Measurements from ENCODE around the gene POLRMT.

POLRMT gene

GRCh38 chr19:571566-571974 lies 61.8 kb downstream of the POLRMT start:
- ChIA-PET POLR2A (interaction anchor here (1.5 kb wide), 1 partner anchor 133 kb away, joined by 3 read pairs; no protein-coding TSS in a partner anchor), CTCF (no interaction called here)
- peak; percentile 45 to 76 (median 66) for DNase-seq
- Histone ChIP-seq H3K4me3 (ENCODE audit: control insufficient read depth in 1 of 7, extremely low read depth in 1 of 7, insufficient read depth in 4 of 7, low read depth in 2 of 7, low read length in 6 of 7) (peak overlapping the region; percentile 41 to 93 (median 81)), H3K9me3 (ENCODE audit: control extremely low read depth in 1 of 5, control insufficient read depth in 4 of 5, insufficient read depth in 2 of 5, low read depth in 1 of 5, low read length in 4 of 5) (no peaks in the 10 kb centered on the region), H3K36me3 (ENCODE audit: control insufficient read depth in 4 of 4, insufficient read depth in 4 of 4, low read length in 3 of 4) (peaks cover 0 to 2% (median 0%) of the 10 kb centered on the region in 4 experiments), H3K27me3 (replicated peaks in 2 of 5; ENCODE audit: control insufficient read depth in 4 of 5, insufficient read depth in 5 of 5, low read length in 4 of 5) (no peaks in the 10 kb centered on the region), H3K27ac (ENCODE audit: insufficient read depth in 1 of 2, low read depth in 1 of 2, low read length in 2 of 2, poor library complexity in 1 of 2, severe bottlenecking in 2 of 2) (peak overlapping the region; percentile 58 to 90), H3K4me1 (ENCODE audit: control extremely low read depth in 1 of 4, control insufficient read depth in 4 of 4, insufficient read depth in 4 of 4, low read length in 3 of 4) (peaks cover 0 to 45% (median 36%) of the 10 kb centered on the region in 4 experiments)
- WGBS (ENCODE audit: insufficient coverage), result 0% methylated on average over 10 of the region's 14 CpGs

- Histone ChIP-seq H3K36me3 (ENCODE audit: control insufficient read depth in 4 of 4, insufficient read depth in 4 of 4, low read length in 3 of 4) (peaks cover 0 to 2% (median 0%) of the 10 kb centered on the region in 4 experiments), H3K4me3 (ENCODE audit: control insufficient read depth in 1 of 7, extremely low read depth in 1 of 7, insufficient read depth in 4 of 7, low read depth in 2 of 7, low read length in 6 of 7) (peak overlapping the region; percentile 41 to 93 (median 81)), H3K9me3 (ENCODE audit: control extremely low read depth in 1 of 5, control insufficient read depth in 4 of 5, insufficient read depth in 2 of 5, low read depth in 1 of 5, low read length in 4 of 5) (no peaks in the 10 kb centered on the region), H3K27me3 (replicated peaks in 2 of 5; ENCODE audit: control insufficient read depth in 4 of 5, insufficient read depth in 5 of 5, low read length in 4 of 5) (no peaks in the 10 kb centered on the region), H3K27ac (ENCODE audit: insufficient read depth in 1 of 2, low read depth in 1 of 2, low read length in 2 of 2, poor library complexity in 1 of 2, severe bottlenecking in 2 of 2) (peak overlapping the region; percentile 58 to 90), H3K4me1 (ENCODE audit: control extremely low read depth in 1 of 4, control insufficient read depth in 4 of 4, insufficient read depth in 4 of 4, low read length in 3 of 4) (peaks cover 0 to 41% (median 33%) of the 10 kb centered on the region in 4 experiments)
- CTCF ChIA-PET, result no interaction called here
- peak; percentile 75 to 90 (median 87) for DNase-seq
- POLR2A ChIA-PET, result no interaction called here
- WGBS (ENCODE audit: insufficient coverage), result 0% methylated on average over 33 of the region's 45 CpGs
Measured at GRCh38 chr19:570937-571565, 62.3 kb downstream of the POLRMT start.

- H3K27me3 ChIP-seq (replicated peaks in 2 of 5; ENCODE audit: control insufficient read depth in 4 of 5, insufficient read depth in 5 of 5, low read length in 4 of 5), result no peaks in the 10 kb centered on the region
- H3K9me3 ChIP-seq (ENCODE audit: control extremely low read depth in 1 of 5, control insufficient read depth in 4 of 5, insufficient read depth in 2 of 5, low read depth in 1 of 5, low read length in 4 of 5), result no peaks in the 10 kb centered on the region
- DNase-seq, result peak in 1 of 3 donors; percentile 48
- H3K4me1 ChIP-seq (ENCODE audit: control extremely low read depth in 1 of 4, control insufficient read depth in 4 of 4, insufficient read depth in 4 of 4, low read length in 3 of 4), result peaks cover 0 to 36% (median 28%) of the 10 kb centered on the region in 4 experiments
- H3K4me3 ChIP-seq (ENCODE audit: control insufficient read depth in 1 of 7, extremely low read depth in 1 of 7, insufficient read depth in 4 of 7, low read depth in 2 of 7, low read length in 6 of 7), result no peak overlapping the region
- CTCF ChIA-PET, result no interaction called here
- WGBS (ENCODE audit: insufficient coverage), result 92% methylated on average over 13 of the region's 25 CpGs
- peaks cover 0 to 2% (median 0%) of the 10 kb centered on the region in 4 experiments for H3K36me3 ChIP-seq (ENCODE audit: control insufficient read depth in 4 of 4, insufficient read depth in 4 of 4, low read length in 3 of 4)
- POLR2A ChIA-PET, result no interaction called here
- H3K27ac ChIP-seq (ENCODE audit: insufficient read depth in 1 of 2, low read depth in 1 of 2, low read length in 2 of 2, poor library complexity in 1 of 2, severe bottlenecking in 2 of 2), result no peak overlapping the region
Measured at GRCh38 chr19:570251-570686, 63.1 kb downstream of the POLRMT start.

GRCh38 chr19:567296-567900 lies 65.9 kb downstream of the POLRMT start:
- H3K4me3 ChIP-seq (ENCODE audit: control insufficient read depth in 1 of 7, extremely low read depth in 1 of 7, insufficient read depth in 4 of 7, low read depth in 2 of 7, low read length in 6 of 7), result no peak overlapping the region
- peaks cover 0 to 15% (median 10%) of the 10 kb centered on the region in 4 experiments for H3K4me1 ChIP-seq (ENCODE audit: control extremely low read depth in 1 of 4, control insufficient read depth in 4 of 4, insufficient read depth in 4 of 4, low read length in 3 of 4)
- POLR2A ChIA-PET, result no interaction called here

More at GRCh38 chr19:567296-567900, 65.9 kb downstream of the POLRMT start:
- CTCF ChIA-PET, result no interaction called here
- H3K36me3 ChIP-seq (ENCODE audit: control insufficient read depth in 4 of 4, insufficient read depth in 4 of 4, low read length in 3 of 4), result no peaks in the 10 kb centered on the region
- WGBS (ENCODE audit: insufficient coverage), result 100% methylated on average over 4 of the region's 22 CpGs
- H3K27me3 ChIP-seq (replicated peaks in 2 of 5; ENCODE audit: control insufficient read depth in 4 of 5, insufficient read depth in 5 of 5, low read length in 4 of 5), result no peaks in the 10 kb centered on the region
- H3K9me3 ChIP-seq (ENCODE audit: control extremely low read depth in 1 of 5, control insufficient read depth in 4 of 5, insufficient read depth in 2 of 5, low read depth in 1 of 5, low read length in 4 of 5), result no peaks in the 10 kb centered on the region
- H3K27ac ChIP-seq (ENCODE audit: insufficient read depth in 1 of 2, low read depth in 1 of 2, low read length in 2 of 2, poor library complexity in 1 of 2, severe bottlenecking in 2 of 2), result peak overlapping the region in 1 of 2 experiments; percentile 54
- no peak for DNase-seq
